KG1 (cell line): ENCODE results near the gene HPCA.

Experiments used
- DNase-seq: peaks from one replicate; lab custom pipeline; 2025; lab: John Stamatoyannopoulos, UW

Gene HPCA

GRCh38 chr1:32937061-32937460, 50.8 kb downstream of the HPCA start:
- DNase-seq = no peak

DNA sequence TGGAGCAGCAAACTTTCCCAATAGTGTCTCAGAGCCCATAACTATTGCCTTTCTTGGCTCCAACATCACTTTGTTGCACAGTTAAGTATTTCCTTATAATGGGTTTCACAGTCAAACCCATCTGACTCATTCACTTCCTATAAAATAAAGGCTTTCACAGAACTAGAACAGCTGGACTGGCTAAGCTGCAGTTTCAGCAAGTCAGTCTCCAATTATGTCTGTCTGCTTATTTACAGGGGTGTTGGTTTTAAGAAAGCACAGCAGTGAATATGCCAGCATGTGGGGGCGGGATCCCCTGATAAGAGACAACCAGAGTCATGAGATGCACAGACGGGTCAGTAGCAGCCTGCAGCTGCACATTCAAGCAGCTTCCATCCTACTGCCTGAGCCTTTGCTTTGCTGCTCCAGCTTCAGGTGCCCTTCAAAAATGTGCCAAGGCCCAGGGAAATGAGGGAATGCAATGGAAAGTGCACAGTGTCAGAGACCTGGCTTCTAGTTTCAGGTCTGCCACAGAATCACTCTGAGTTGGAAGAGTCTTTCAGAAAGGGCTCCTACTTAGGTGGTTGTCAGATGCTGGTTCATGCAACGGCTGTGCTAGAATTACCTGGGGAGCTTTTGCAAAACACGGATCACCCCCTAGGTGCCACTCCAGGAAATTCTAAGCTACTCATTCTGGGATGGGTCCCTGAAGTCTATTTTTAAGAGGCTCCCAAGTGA, 53.5 kb downstream of the HPCA start:
- DNase-seq = no peak

DNA sequence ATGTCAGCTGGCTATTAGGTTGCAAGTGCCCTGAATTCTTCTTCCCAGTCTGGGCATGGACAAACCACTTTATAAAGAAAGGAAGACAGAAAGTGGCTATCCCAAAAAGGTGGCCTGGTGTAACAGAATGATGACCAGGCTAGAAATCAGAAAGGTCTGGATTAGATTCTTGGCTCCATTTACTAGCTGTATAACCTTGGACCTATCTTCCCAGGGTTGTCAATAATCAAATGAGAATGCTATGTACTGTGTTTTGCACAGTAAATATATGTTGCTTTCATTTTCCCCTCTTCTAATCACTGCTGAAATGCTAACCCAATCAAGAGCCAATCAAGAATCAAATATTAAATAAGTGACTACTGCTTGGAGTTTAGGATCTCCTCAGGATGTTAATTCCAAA, 57.9 kb downstream of the HPCA start:
- no peak for DNase-seq
